Gastrocnemius medialis (tissue), 4 donors: ENCODE results near the gene KLHL18.

ENCODE experiments used
- CTCF ChIP-seq, 5 experiments: fragments of 450-650 bp in 3 of 5; fragments of 200-600 bp in 2 of 5; sonication (generic) in 2 of 5; IDR thresholded peaks in 4 of 5; conservative IDR thresholded peaks in 1 of 5; 1 replicate in 4 of 5; 2 replicates in 1 of 5; pipeline ENCODE4 v1.5.1; 2016 to 2019; ENCODE audit warnings: antibody characterized with exemption in 5 of 5, mild to moderate bottlenecking in 3 of 5, moderate library complexity in 3 of 5
- POLR2A ChIP-seq, 2 donors: fragments of 450-650 bp; IDR thresholded peaks; one replicate each; pipeline ENCODE4 v1.6.1; 2017; ENCODE audit warnings: antibody characterized with exemption in 2 of 2, mild to moderate bottlenecking in 2 of 2, moderate library complexity in 2 of 2

GRCh38 chr3:47355010-47355409 is 72.3 kb downstream of the KLHL18 start:
- no peak for TF ChIP-seq POLR2A (IDR thresholded peaks at IDR 0.05)
- no peak for TF ChIP-seq CTCF (IDR thresholded peaks at IDR 0.05 in 4 of 5, conservative IDR thresholded peaks at IDR 0.05 in 1 of 5)
